GM12801 (cell line): ENCODE results near the gene ITGAE.

Experiments used
- CTCF ChIP-seq: IDR thresholded peaks from one replicate; pipeline ENCODE4 v1.5.1; 2011; ENCODE audit warnings: control low read depth; ENCODE audit not compliant: insufficient read length; ENCODE audit errors: extremely low read depth

ITGAE gene

GRCh38 chr17:3681057-3681456 lies 119.9 kb downstream of the ITGAE start:
- TF ChIP-seq CTCF = no peak

GRCh38 chr17:3679531-3680126 lies 121.4 kb downstream of the ITGAE start:
- TF ChIP-seq CTCF = no peak

- TF ChIP-seq CTCF = no peak
Measured at GRCh38 chr17:3678821-3679530, 122.0 kb downstream of the ITGAE start.

GRCh38 chr17:3678095-3678820 lies 122.7 kb downstream of the ITGAE start:
- TF ChIP-seq CTCF = no peak

GRCh38 chr17:3675886-3676285 lies 125.1 kb downstream of the ITGAE start:
- no peak for TF ChIP-seq CTCF

- TF ChIP-seq CTCF = no peak
Measured at GRCh38 chr17:3672571-3672970, 128.4 kb downstream of the ITGAE start.

- no peak for TF ChIP-seq CTCF
Measured at GRCh38 chr17:3669548-3669947, 131.4 kb downstream of the ITGAE start.
